ENCODE data around the gene TRIM17.

TRIM17 gene

GRCh38 chr1:228366062-228366865, 50.4 kb downstream of the TRIM17 start:
- TF ChIP-seq ZNF585B (tag by site-specific recombination; IDR thresholded peaks at IDR 0.05) (no peak), ZNF169 (tag by site-specific recombination; IDR thresholded peaks at IDR 0.05) (no peak), ZNF596 (tag by site-specific recombination; IDR thresholded peaks at IDR 0.05) (no peak), ZNF239 (tag by site-specific recombination; IDR thresholded peaks at IDR 0.05) (no peak), ZNF398 (tag by site-specific recombination; IDR thresholded peaks at IDR 0.05) (no peak), BCL11B (tag by site-specific recombination; IDR thresholded peaks at IDR 0.05; ENCODE audit: low read depth) (no peak), INSM2 (tag by site-specific recombination; IDR thresholded peaks at IDR 0.05) (no peak), HOXA7 (CRISPR knock-in tag; IDR thresholded peaks at IDR 0.05; ENCODE audit: borderline replicate concordance) (no peak), RBAK (tag by site-specific recombination; IDR thresholded peaks at IDR 0.05) (no peak), ZFHX2 (tag by site-specific recombination; conservative IDR thresholded peaks at IDR 0.05) (no peak), ZNF701 (tag by site-specific recombination; IDR thresholded peaks at IDR 0.05) (no peak), ZNF114 (tag by site-specific recombination; IDR thresholded peaks at IDR 0.05) (no peak), ZNF473 (tag by site-specific recombination; IDR thresholded peaks at IDR 0.05) (no peak)
- Histone ChIP-seq H3K27ac (ENCODE audit: extremely low read depth, low read depth, low read length) (no peak overlapping the region), H3K36me3 (ENCODE audit: control insufficient read depth in 2 of 2, insufficient read depth in 1 of 2, low read length in 2 of 2) (no peaks in the 10 kb centered on the region), H3K4me1 (ENCODE audit: control insufficient read depth, insufficient read depth, low read length) (no peaks in the 10 kb centered on the region), H3K4me3 (ENCODE audit: low read depth, low read length) (no peak overlapping the region), H3K9me3 (ENCODE audit: control insufficient read depth, insufficient read depth, low read depth, low read length) (no peaks in the 10 kb centered on the region)
- POLR2A ChIA-PET, result no interaction called here
- CTCF ChIA-PET, result interaction anchor here (0.6 kb wide), 1 partner anchor 566 kb away, joined by 3 read pairs; no protein-coding TSS in a partner anchor

- Histone ChIP-seq H3K4me1 (ENCODE audit: control insufficient read depth, insufficient read depth, low read length) (no peaks in the 10 kb centered on the region), H3K36me3 (ENCODE audit: control insufficient read depth in 2 of 2, insufficient read depth in 1 of 2, low read length in 2 of 2) (no peaks in the 10 kb centered on the region), H3K9me3 (ENCODE audit: control insufficient read depth, insufficient read depth, low read depth, low read length) (no peaks in the 10 kb centered on the region), H3K4me3 (ENCODE audit: low read depth, low read length) (no peak overlapping the region), H3K27ac (ENCODE audit: extremely low read depth, low read depth, low read length) (no peak overlapping the region)
- CTCF ChIA-PET, result no interaction called here
- POLR2A ChIA-PET, result interaction anchor here (0.6 kb wide), 1 partner anchor 179 kb away, joined by 8 read pairs; no protein-coding TSS in a partner anchor
- no peak for TF ChIP-seq BCL11B (tag by site-specific recombination; IDR thresholded peaks at IDR 0.05; ENCODE audit: low read depth)
- TF ChIP-seq PRDM4 (tag by site-specific recombination; IDR thresholded peaks at IDR 0.05), result no peak
- TF ChIP-seq ZNF776 (tag by site-specific recombination; IDR thresholded peaks at IDR 0.05; ENCODE audit: borderline replicate concordance), result no peak
- TF ChIP-seq PRDM6 (tag by site-specific recombination; IDR thresholded peaks at IDR 0.05), result no peak
- no peak for TF ChIP-seq ZNF16 (tag by site-specific recombination; IDR thresholded peaks at IDR 0.05; ENCODE audit: low read depth)
- no peak for TF ChIP-seq ZSCAN4 (tag by site-specific recombination; IDR thresholded peaks at IDR 0.05)
- TF ChIP-seq ZNF747 (tag by site-specific recombination; IDR thresholded peaks at IDR 0.05), result no peak
- TF ChIP-seq ZNF416 (tag by site-specific recombination; IDR thresholded peaks at IDR 0.05), result no peak
Observed at GRCh38 chr1:228365271-228366061, 51.2 kb downstream of the TRIM17 start.

Data from HEK293 (cell line).